Germinal center (tissue), 1 donor: ENCODE results near the gene HHIP.

Experiments
- DNase-seq: peaks from one replicate; pipeline ENCODE4 v3.0.0; 2012; ENCODE audit warnings: mixed read lengths, low spot score

HHIP gene

GRCh38 chr4:144709793-144710525 lies 64.0 kb downstream of the HHIP start:
- no peak for DNase-seq

DNA sequence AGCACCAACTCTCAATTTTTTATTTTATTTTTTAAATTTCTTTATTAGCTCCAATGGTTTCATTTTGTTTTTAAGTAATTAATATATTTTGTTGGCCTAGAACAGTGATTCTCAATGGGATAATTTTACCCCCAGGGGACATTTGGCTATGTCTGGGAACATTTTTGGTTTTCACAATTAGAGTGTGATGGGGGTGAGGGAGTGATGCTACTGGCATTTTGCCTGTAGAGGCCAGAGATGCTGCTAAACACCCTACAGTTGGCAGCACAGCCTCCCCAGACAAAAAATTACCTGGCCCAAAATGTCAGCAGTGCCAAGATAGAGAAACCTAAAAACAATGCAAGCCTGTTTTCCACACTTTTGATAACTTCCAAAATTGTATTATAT lies 64.6 kb downstream of the HHIP start:
- no peak for DNase-seq

GRCh38 chr4:144711700-144712456 lies 65.9 kb downstream of the HHIP start:
- DNase-seq, result no peak

- DNase-seq, result no peak
Observed at GRCh38 chr4:144712775-144713174, 66.8 kb downstream of the HHIP start.

DNA sequence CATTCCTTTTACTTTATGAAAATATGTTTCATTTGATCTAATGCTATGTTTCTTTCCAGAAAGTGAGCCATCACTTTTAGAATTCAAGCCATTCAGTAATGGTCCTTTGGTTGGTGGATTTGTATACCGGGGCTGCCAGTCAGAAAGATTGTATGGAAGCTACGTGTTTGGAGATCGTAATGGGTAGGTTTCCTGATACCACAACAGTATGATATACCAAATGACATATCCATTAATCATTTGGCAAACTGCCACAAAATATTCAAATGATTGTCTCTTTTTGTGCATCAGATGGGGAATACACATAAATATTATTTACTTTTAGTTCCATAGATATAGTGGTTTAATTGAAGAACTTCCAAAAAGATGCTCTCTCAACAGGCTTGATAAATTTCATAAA lies 68.2 kb downstream of the HHIP start:
- no peak for DNase-seq

DNA sequence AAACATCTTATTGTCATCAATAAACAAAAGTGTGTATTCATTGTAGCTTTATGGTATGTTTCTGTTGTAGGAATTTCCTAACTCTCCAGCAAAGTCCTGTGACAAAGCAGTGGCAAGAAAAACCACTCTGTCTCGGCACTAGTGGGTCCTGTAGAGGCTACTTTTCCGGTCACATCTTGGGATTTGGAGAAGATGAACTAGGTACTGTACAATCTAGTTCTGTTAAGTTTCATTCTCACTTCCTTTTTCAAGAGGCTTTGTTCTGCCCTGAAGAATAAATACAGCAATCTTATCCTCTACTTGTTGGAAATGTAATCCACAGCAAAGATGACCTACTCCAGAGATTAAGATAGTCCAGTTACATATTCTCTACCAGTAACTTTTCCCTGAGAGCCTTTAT lies 69.3 kb downstream of the HHIP start:
- no peak for DNase-seq

GRCh38 chr4:144716778-144717177 lies 70.8 kb downstream of the HHIP start:
- DNase-seq, result no peak

DNA sequence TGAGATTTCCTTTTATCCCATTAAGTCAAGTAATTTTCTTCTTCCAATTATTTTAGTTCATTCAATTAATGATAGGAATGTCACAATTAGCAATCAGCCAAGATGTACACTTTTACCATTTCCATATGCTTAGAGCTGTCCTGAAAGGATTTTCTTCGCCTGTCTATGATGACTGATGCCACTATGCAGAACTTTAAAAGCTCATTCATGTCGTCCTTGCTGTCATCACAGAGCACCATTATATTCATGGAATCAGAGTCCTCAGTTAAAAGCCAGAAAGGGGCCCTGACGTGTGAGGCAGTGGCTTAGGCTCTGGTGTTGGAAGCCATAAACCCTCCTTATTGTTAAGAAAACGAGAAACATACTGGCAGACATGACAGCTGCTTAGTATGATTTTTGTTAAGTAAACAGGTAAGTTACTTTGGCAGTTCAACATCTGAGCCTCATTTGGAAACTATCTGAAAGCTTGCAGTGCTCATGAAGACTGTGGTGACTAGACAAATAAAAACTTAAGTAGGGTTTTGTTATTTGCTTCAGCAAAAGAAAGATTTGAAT lies 73.1 kb downstream of the HHIP start:
- DNase-seq, result no peak

GRCh38 chr4:144720491-144720890 lies 74.5 kb downstream of the HHIP start:
- no peak for DNase-seq

GRCh38 chr4:144721994-144722393 lies 76.0 kb downstream of the HHIP start:
- no peak for DNase-seq

DNA sequence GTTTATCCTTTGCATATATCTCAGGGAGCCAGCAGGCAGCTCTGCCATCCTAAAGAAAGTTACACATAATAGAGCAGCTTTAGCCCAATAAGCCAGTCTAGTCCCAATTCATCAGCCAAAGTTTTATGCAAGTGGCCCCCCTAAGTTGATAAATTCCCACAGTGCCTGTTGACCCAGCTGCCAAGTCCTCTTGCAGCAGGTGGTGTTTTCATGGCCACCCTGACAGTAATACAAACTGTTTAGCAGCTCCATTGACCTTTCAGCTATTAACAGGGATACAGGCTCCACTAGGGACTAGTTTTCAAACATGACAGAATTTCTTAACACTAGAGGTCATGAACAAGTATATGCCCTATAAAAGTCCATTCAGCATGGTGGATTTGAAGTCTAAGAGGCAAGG lies 77.5 kb downstream of the HHIP start:
- no peak for DNase-seq

DNA sequence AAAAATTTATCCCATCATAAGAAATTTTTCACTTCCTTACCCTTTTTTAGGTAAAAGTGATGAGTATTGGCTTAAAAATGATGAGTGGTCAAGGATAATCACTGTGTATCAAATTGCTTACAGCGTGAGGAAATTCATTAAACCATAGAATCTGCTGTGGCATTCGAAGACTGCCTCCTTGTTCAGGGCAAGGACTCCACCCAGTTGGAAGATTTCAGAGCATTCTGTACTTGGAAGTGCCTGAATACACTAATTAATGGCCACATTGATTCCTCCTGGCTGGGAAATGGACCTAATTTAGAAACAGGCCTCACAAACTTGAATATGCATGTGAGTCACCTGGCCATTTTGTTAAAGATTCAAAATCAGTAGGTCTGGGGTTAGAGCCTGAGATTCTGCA lies 83.2 kb downstream of the HHIP start:
- DNase-seq, result no peak

- DNase-seq, result no peak
Observed at GRCh38 chr4:144732584-144733428, 86.8 kb downstream of the HHIP start.

DNA sequence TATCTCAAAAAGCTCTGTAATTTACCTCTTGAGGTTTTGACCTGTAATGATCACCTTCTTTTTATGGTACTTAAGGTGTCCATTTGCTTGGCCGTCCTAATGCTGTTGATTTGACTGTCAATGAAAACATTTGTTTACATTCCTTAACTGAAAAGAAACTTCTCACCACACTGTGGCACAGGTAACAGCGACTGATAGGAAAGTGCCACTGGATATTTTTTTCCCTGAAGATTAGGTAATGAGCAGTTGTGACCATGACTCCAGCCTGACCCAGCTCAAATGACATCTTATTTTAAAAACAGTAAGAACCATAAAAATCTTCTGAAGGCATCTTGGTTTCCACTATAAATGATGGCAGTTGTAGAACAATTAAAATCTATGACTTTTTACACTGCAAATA lies 87.6 kb downstream of the HHIP start:
- no peak for DNase-seq

- DNase-seq, result no peak
Observed at GRCh38 chr4:144734522-144734921, 88.6 kb downstream of the HHIP start.

DNA sequence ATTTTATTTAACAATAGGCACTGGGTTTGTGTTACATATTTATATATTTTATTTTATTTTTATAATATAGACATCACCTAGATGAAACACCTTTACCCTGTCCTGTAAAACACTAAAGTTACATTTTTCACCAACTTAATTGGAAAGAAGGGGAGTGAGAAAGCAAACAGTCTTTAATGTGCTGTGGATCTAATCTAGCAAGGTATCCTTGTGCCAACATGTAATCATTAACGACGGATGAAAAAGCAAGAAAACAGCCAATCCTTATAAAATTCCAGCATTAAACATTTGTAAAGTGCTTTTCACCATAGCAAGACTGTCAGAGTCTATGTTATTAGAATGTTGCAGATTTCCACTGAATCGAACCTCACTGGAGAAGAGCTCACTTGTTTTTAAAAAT lies 92.7 kb downstream of the HHIP start:
- no peak for DNase-seq

GRCh38 chr4:144739511-144740033 lies 93.6 kb downstream of the HHIP start:
- DNase-seq, result no peak

- DNase-seq, result no peak
Observed at GRCh38 chr4:144740316-144740715, 94.4 kb downstream of the HHIP start.

DNA sequence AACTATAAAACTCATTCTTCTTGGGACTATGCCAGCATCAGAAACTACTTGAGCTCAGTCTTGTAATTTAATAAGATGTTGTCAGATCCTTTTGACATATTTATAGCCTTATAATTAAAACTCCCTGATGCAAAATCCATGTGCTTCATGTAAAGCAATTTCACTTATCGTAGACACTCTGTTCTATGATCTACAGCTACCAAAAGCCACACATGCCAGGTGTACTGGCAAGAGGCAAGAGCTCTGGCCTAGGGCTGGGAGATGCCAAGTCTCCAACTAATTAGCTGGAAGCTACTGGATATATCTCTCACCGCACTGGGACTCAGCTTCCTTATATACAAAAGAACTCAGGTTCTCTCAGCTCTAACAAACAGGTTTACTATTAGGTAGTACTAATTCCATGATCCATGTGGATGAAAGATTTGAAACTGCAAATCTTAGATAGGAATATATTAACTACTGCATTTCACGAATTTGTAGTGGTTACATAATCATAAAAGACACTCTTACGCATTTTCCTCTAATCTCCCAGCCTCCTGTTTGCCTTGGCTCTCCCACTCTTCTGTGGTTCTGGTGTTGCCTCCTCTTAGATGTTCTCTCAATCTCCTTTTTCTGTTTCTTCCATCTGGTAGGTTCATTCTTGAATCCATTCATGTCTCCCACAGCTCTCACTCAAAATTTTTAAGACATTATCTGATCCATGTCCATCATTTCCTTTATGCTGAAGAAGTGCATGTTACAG lies 103.0 kb downstream of the HHIP start:
- no peak for DNase-seq

DNA sequence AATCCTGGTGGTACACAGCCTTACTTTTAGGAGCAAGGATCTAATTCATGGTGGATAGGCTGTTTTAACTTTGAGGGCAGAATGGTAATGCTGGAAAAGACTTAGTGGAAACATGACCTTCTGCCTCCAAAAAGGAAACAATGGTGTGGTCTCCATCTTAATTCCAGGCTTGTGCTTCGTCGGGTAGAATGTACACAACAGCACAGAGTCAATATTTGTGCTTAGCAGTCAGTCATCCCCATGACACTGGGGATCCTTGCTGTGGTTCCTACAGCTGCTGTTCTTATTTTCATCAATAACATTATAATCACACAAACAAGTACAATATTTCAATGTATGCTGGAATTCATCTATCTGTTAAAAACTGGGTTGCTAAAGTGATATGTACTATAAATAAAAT lies 104.4 kb downstream of the HHIP start:
- DNase-seq, result no peak

DNA sequence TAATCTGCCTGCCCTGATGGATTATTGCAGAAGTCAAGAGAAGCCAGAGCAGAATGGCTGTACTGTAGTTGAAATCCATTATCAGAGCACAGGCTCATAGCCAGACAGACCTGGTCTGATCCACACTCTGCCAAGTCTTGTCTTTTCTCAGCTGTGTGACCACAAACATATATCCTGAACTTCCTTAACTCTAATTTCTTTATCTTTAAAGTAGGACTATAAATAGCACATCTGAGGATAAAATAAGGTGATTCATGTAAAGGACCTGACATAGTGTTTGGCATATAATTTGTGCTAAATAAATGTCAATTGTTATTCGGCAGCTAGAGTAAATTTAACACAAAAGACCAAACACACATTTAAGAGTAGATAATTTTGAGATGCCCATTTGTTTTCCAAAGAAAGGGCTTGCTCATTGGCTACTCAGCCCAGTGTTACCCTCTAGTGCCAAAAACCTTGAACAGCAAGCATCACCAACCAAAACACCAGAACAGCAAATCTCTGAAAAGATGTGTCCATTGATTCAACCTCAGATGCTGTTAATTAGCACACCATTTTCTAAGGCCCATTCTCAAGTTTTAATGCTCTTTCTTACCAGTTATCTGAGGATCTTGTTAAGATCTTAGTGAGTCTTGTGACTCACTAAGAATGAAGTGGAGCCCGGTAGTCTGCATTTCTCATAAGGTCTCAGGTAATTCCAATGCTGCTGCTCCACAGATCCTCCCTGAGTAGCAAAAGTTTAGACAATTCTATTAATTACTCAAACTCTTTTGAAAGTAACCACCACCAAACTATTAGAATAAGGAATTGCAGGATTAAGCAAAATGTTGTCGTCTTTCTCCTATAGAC lies 108.8 kb downstream of the HHIP start:
- DNase-seq, result no peak
